ENCODE results near the gene TSSC4.
A peak's percentile ranks its signal among the peaks of the same experiment; 100 is the strongest.
"Not testable (repeated sequence)": the region's sequence is repeated elsewhere in the genome, so short reads cannot be mapped to it uniquely, and the experiment has no call there.

TSSC4 gene

GRCh38 chr11:2400069-2400761 lies at the start of gene TSSC4:
Gene TSSC4, plus strand, starts transcription at chr11:2400750. Its CDS starts 1,884 bp downstream, at chr11:2402634.
- DNase-seq, result peak; percentile 100

GRCh38 chr11:2351701-2352100 lies 48.8 kb upstream of the TSSC4 start:
- no peak for DNase-seq

- no peak for DNase-seq
Measured at GRCh38 chr11:2352420-2352819, 48.1 kb upstream of the TSSC4 start.

- no peak for DNase-seq
Measured at GRCh38 chr11:2355000-2355644, 45.4 kb upstream of the TSSC4 start.

- no peak for DNase-seq
Measured at GRCh38 chr11:2357246-2357645, 43.3 kb upstream of the TSSC4 start.

GRCh38 chr11:2357651-2358050 lies 42.9 kb upstream of the TSSC4 start:
- DNase-seq, result not testable (repeated sequence)

- no peak for DNase-seq
Measured at GRCh38 chr11:2358754-2359442, 41.7 kb upstream of the TSSC4 start.

GRCh38 chr11:2359557-2359956 lies 41.0 kb upstream of the TSSC4 start:
- no peak for DNase-seq

GRCh38 chr11:2360081-2360642 lies 40.4 kb upstream of the TSSC4 start:
- DNase-seq, result no peak

GRCh38 chr11:2361565-2361964 lies 39.0 kb upstream of the TSSC4 start:
- DNase-seq, result no peak

GRCh38 chr11:2362414-2362813 lies 38.1 kb upstream of the TSSC4 start:
- no peak for DNase-seq

- no peak for DNase-seq
Measured at GRCh38 chr11:2363130-2363529, 37.4 kb upstream of the TSSC4 start.

- no peak for DNase-seq
Measured at GRCh38 chr11:2363577-2364370, 36.8 kb upstream of the TSSC4 start.

- not testable (repeated sequence) for DNase-seq
Measured at GRCh38 chr11:2364386-2364785, 36.2 kb upstream of the TSSC4 start.

- no peak for DNase-seq
Measured at GRCh38 chr11:2365571-2366210, 34.9 kb upstream of the TSSC4 start.

- no peak for DNase-seq
Measured at GRCh38 chr11:2366276-2366675, 34.3 kb upstream of the TSSC4 start.

GRCh38 chr11:2366733-2367132 lies 33.8 kb upstream of the TSSC4 start:
- DNase-seq, result no peak

- no peak for DNase-seq
Measured at GRCh38 chr11:2367266-2368160, 33.0 kb upstream of the TSSC4 start.

GRCh38 chr11:2368178-2368850 lies 32.2 kb upstream of the TSSC4 start:
- no peak for DNase-seq

- no peak for DNase-seq
Measured at GRCh38 chr11:2368851-2369180, 31.7 kb upstream of the TSSC4 start.

- DNase-seq, result no peak
Measured at GRCh38 chr11:2369320-2369719, 31.2 kb upstream of the TSSC4 start.
